NCI-H345 treated with DMSO at 0.1 percent for 48 hours (cell line): ENCODE data around the gene KCNMA1.

Experiments
- DNase-seq: peaks from one replicate; lab custom pipeline; 2025; ENCODE audit not compliant: unreplicated experiment; lab: John Stamatoyannopoulos, UW

Gene KCNMA1

GRCh38 chr10:77562742-77563141 lies 74.9 kb downstream of the KCNMA1 start:
- no peak for DNase-seq

- DNase-seq = no peak
Observed at GRCh38 chr10:77561991-77562390, 75.6 kb downstream of the KCNMA1 start.

GRCh38 chr10:77560471-77560870 lies 77.1 kb downstream of the KCNMA1 start:
- no peak for DNase-seq

- DNase-seq = no peak
Observed at GRCh38 chr10:77560052-77560451, 77.6 kb downstream of the KCNMA1 start.

- DNase-seq = no peak
Observed at GRCh38 chr10:77556990-77557601, 80.5 kb downstream of the KCNMA1 start.

GRCh38 chr10:77555591-77556212 lies 81.9 kb downstream of the KCNMA1 start:
- no peak for DNase-seq

- DNase-seq = no peak
Observed at GRCh38 chr10:77554996-77555397, 82.6 kb downstream of the KCNMA1 start.

GRCh38 chr10:77553966-77554365 lies 83.6 kb downstream of the KCNMA1 start:
- DNase-seq = no peak

GRCh38 chr10:77553311-77553710 lies 84.3 kb downstream of the KCNMA1 start:
- DNase-seq = no peak

- DNase-seq = no peak
Observed at GRCh38 chr10:77552252-77552651, 85.4 kb downstream of the KCNMA1 start.

GRCh38 chr10:77550378-77550777 lies 87.2 kb downstream of the KCNMA1 start:
- no peak for DNase-seq

- DNase-seq = no peak
Observed at GRCh38 chr10:77548671-77549070, 88.9 kb downstream of the KCNMA1 start.

- no peak for DNase-seq
Observed at GRCh38 chr10:77548157-77548556, 89.5 kb downstream of the KCNMA1 start.

GRCh38 chr10:77547307-77548050 lies 90.1 kb downstream of the KCNMA1 start:
- DNase-seq = no peak

- no peak for DNase-seq
Observed at GRCh38 chr10:77546042-77546441, 91.6 kb downstream of the KCNMA1 start.

- DNase-seq = no peak
Observed at GRCh38 chr10:77545585-77545984, 92.0 kb downstream of the KCNMA1 start.

- DNase-seq = no peak
Observed at GRCh38 chr10:77544617-77545016, 93.0 kb downstream of the KCNMA1 start.

GRCh38 chr10:77542710-77543259 lies 94.8 kb downstream of the KCNMA1 start:
- no peak for DNase-seq

GRCh38 chr10:77541944-77542343 lies 95.7 kb downstream of the KCNMA1 start:
- DNase-seq = no peak

- DNase-seq = no peak
Observed at GRCh38 chr10:77541247-77541646, 96.4 kb downstream of the KCNMA1 start.

GRCh38 chr10:77539147-77539935 lies 98.3 kb downstream of the KCNMA1 start:
- DNase-seq = no peak
